NCI-H345 (cell line): ENCODE results near the gene SLC35F6.
A peak's percentile ranks its signal among the peaks of the same experiment; 100 is the strongest.
"Not testable (repeated sequence)": the region's sequence is repeated elsewhere in the genome, so short reads cannot be mapped to it uniquely, and the experiment has no call there.

Source experiments
- DNase-seq: peaks from one replicate; lab custom pipeline; 2025; lab: John Stamatoyannopoulos, UW

The SLC35F6 gene

DNA sequence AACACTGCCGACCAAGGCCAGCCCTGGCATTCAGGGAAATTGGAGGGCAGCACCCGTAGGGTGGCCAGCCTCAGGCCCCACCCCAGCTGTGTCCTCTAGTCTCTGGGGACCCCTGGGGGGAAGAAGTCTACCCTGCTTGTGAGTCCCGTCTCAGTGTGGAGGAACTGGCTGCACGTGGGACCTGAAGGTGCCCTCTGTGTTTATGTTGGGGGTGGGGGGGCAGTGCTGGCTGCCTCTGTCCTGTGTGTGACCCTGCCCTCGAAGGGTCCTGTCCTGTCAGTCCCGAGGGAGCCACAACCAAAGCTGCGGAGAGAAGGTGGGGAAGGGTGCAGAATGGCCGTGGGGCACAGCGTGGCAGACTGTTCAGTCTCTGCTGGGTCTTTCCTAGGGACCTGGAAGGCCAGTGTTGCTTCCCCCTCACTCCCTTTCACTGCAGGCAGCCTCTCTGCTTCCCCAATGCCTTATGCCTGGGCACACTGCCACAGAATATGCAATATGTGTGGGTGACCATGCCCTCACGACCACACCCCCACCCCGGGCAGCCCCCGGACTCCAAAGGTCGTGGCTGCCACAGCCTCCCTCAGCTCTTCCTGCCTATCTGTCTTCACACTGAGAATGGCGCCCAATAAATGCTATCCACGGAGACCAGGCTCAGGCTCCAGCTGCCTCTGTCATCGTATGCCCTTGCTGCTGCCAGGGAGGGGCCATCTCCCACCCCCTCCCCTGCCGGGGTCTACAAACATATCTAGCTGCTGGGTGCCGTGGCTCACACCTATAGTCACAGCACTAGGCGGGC lies 33.3 kb upstream of the SLC35F6 start:
- no peak for DNase-seq

DNA sequence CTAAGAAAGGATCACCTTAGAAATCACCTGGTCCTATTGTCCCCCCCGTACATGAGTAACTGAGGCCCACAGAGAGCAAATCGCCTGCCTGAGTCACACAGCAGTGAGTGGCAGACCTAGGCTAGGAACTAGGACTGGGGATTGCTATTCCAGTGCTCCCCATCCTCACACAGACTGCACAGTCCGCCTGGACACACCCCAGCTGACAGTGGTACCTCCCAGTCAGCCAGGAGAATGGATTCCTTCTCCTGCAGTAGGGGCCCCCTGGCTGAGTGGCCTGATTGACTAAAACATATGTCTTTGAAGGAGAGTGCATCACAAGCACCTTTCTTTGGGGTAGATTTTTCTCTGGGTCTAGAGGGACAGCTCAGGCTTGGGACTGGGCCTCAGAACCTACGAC lies 32.4 kb upstream of the SLC35F6 start:
- DNase-seq, result no peak

DNA sequence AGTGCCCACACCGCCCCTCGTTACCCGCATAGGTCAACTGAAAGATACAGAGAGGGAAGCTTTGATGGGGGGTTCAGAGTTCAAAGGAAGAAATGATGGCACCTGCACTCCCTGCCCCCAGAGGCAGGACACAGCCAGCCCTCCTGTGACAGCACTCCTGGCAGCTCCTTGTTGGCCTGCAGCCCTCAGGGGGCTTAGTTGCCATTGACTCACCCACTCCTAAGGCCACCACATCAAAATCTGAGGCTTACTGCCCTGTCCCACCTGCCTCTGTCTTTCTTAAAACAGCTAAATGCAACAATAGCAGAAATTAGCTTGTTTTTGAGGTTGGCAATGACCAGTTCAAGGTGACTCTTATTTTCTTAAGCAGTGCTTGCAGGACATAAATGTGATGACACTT lies 31.6 kb upstream of the SLC35F6 start:
- no peak for DNase-seq

DNA sequence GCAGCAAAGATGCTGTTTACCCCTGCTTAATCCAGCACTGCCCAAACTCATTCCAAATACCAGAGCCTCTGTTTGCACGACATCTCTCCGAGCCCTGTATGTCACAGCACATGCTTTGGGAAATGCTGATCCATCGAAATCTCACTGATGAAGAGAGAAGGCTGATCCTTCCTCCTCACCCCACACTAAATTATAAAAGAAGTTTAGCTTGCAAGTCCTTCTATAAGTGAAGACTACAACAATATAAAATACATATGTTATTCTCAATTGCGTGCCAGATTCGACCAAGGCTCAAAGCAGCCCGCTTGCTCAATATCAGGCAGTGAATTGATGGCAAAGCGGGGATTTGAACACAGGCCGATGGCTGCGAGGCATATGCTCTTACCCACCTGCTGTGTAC lies 30.7 kb upstream of the SLC35F6 start:
- DNase-seq, result no peak

DNA sequence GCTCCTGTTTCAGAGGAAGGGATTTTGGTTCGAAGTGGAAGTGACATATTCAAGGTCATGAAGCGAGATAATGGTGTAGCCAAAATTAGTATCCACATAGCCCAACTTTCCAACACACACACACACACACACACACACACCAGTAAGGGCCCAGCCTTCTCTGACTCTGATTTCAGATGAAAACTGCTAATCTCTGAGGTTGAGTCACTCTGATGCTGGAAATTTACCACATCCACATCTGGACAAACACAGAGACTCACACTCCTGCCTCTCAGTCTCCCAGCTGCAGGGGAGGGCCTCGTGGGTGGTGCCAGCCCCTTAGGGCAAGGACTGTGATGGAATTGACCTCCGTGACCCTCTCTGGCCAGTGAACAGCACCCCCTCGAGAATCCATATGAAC lies 29.0 kb upstream of the SLC35F6 start:
- no peak for DNase-seq

DNA sequence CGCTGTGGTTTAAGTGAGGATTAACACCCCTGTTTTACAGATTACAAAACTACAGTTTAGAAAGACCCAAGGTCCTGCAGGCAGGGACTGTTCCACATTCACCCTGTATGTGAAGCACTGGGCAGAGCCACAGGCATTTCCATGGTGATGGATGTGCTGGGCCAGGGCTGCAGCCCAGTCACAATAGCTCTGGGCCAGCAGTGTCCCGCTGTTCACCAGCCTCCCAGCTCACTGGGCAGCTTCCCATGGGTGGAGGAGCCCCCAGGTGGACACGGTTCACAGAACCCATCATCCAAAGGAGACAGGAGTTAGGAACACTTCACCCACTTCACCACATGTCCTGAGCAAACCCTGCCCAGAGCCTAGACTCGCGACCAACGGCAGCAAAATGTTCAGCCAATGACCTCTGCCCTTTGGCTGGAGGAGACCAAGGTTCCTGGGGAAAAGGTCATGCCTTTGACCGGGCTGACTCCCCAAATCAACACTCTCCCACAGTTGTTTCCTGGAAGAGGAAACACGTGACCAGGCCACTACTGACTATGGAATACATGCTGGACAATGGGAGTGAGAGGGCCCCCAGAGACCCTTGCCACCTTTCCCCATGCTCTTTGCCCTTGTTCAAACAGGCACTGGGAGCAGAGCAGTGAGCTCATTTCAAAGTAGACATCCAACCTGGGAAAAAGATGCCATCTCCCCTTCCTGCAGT lies 28.0 kb upstream of the SLC35F6 start:
- DNase-seq, result no peak

DNA sequence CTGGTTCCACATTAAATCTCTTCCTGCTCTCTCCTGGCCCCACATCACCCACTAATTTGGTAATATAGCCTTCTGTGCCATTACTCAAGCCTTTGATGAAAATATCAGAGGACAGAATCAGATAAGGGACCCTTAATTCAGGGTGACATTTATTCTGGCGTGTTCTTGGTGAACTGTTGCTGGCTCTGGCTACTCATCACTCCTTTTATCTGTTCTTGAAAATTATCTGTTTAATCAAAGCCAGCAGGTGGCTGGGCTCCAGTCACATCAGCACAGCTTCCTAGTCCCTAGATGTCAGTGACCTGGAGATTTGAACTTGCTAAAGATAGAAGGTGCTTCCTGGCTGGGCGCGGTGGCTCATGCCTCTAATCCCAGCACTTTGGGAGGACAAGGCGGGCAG lies 26.9 kb upstream of the SLC35F6 start:
- DNase-seq, result no peak

DNA sequence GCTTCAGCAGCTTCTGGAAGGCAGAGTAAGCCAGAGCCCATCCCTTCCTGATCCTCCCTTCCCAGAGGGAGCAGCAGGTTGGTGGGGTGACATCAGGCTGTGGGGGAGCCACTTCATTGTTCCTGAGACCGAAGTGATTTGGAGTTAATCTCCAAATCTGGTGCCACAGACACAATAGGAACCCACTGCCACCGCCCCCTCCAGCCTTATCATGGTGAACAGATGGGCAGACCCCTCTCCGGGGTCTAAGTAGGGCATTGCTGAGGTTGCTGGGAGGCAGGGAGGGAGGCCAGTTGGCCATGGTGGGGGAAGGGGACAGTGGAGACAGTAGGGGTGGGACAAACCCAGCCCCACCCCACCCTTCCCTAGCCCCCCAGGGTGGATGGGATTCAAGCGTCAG lies 25.6 kb upstream of the SLC35F6 start:
- no peak for DNase-seq

DNA sequence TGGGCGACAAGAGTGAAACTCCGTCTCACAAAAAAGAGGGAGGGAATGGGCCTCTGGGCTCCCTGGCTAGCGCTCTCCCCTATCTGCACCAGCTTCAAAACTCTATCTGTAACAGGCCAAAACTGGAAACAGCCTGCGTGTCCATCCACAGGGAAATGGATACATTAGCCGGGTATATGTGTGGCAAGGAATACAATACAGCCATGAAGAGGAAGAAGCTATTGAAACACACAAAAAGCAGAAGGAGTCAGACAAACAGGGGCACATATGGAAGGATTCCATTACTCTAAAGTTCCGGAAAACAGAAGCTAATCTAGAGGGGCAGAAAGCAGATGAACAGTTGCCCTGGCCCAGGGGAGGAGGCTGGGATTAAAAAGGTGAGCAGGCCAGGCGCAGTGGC lies 24.6 kb upstream of the SLC35F6 start:
- no peak for DNase-seq

DNA sequence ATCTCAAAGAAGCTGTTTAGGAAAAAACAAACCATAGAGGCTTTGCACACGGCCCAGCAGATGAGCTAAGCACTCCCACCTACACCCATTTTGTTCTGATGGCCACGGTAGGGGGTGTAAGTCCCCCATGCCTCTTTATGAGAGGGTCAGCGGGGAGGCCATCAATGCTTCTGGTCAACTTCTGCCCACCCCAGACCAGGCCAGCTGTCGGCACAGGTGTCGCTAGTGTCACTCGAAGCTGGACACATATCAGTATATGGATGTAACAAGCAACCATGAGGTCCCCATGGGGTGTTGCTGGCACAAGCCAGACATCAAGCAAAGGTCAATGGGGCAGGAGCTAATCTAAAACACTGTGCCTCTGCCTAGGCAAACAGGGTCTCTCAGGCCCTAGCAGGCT lies 23.7 kb upstream of the SLC35F6 start:
- DNase-seq, result no peak

DNA sequence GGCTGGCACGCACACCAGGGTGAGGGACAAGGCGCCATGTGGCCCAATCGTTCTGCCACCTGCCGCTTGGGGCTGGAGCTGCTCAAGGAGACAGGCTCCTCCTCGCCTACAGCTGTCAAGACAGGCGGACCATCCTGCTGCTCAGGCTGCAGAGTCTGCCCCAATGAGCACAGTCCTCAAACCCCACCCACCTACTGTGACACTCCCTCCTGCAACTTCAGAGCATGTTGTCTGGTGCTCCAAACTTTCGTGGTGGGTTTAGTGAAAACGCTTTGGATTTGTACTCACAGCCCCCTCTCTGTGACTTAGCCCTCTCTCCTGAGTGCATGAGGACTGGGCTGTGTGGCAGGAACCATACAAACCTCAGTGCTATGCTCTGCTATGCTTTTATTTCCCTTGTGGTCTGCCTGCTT lies 23.2 kb upstream of the SLC35F6 start:
- no peak for DNase-seq

DNA sequence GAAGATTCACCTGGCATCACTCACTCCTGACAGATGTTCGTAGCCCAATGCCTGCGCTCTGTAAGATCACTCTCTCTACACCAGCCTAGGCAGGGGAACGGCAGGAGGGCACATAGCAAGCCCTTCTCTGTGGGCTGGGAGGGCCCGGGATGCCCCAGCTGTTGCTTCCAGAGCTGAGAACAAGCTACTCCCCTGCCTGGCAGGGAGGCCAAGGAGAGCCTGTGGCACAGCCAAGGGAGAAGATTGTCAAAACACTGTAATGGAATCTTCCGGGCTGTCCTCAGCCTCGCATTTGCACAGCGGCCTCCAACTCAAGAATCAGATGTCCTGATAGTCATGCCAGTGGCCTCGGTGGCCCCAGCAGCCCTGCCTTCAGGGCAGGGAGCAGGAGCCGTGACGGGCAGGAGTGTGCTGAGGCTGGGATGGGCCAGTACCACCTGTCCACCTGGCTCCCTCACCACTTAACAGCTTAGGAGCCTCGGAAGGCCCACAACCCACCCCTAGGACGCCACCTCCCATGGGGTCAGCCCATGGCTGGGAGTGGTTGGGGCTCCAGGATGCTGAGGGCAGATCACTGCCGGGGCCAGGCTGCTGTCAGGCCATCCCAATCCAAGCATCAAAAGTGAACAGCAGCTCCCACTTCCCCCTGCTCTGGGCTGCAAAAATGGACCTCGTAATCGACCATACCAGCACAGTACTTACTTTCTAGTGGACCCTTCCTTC lies 21.9 kb upstream of the SLC35F6 start:
- DNase-seq, result no peak

DNA sequence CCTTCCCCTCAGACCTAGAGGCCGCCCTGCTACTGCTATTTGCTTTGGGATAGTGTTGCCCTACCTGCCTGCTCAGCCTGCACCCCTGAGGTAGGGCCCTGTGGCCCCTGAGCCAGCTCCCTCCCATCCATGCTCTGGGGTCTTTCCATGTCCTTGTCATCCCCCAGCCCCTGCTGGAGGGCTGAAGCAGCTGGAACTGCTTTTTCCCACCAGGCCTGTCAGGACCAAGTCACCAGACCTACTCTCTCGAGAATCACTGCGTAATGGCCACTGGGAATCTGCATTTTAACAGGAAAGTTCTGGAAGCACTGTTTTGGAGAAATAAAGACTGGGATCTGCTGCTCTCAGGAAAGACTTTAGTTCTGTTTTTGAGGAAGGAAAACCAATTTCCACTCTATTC lies 20.2 kb upstream of the SLC35F6 start:
- DNase-seq, result no peak

DNA sequence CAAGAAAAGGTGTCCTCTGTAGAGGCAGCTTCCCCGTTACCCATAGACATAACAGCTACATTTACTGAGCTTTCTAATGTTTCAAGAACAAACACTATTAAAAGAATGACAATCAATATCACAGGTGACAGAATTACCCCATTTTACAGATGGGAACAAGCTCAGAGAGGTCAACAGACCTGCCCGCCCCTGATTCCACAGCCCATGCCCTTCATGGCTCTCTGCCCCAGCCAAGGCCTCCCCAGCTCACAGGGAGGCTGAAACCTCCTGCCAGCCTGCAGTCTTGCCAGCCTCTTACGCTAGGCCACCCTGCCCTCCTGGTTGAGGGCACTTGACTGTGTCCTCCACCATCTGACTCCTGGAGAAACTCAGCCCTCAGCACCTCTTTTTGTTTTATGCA lies 19.1 kb upstream of the SLC35F6 start:
- DNase-seq, result no peak

DNA sequence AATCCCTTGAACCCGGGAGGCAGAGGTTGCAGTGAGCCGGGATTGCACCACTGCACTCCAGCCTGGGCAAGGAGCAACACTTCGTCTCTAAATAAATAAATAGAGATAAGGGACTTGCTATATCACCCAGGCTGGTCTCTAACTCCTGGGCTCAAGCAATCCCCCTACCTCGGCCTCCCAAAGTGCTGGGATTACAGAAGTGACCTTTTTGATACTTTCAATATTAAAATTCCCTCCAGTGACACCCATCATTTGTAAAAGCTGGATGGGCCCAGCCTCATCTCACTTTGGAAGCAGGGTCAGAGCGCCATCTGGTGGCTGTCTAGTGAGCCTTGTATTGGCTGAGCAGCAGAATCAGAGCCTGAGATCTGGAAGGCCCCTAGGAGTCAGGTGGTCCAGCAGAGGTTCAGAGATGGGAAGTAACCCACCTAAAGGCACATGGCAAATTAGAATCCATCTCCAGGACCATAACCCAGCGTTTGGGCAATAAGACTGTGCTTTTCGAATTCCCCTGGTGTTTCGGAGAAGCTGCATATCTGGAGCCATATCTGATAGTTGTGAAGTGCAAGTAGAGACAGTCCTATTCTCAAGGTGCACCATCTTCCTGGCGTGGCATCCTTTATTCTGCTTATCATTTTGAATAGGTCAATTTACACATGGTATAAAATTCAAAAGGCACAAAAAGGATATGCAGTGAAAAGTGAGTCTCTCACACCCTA lies 18.3 kb upstream of the SLC35F6 start:
- peak; percentile 85 for DNase-seq

DNA sequence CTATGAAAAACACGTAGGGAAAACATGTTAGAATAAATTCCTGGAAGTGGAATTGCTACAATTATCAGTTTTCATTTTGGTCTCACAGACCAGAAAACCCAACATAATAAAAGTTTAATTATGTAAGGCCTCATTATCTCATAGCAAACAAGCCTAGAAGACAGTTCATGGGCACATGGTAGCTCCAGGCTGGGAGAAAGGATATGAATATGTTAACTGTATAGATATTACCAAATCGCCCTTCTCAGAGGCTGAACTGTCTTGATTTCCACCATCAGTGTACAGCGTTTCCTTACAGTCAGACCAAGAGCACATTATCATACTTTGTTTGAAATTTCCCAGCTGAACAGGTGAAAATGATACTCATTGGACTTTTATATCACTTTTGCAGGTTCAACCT lies 17.1 kb upstream of the SLC35F6 start:
- no peak for DNase-seq

DNA sequence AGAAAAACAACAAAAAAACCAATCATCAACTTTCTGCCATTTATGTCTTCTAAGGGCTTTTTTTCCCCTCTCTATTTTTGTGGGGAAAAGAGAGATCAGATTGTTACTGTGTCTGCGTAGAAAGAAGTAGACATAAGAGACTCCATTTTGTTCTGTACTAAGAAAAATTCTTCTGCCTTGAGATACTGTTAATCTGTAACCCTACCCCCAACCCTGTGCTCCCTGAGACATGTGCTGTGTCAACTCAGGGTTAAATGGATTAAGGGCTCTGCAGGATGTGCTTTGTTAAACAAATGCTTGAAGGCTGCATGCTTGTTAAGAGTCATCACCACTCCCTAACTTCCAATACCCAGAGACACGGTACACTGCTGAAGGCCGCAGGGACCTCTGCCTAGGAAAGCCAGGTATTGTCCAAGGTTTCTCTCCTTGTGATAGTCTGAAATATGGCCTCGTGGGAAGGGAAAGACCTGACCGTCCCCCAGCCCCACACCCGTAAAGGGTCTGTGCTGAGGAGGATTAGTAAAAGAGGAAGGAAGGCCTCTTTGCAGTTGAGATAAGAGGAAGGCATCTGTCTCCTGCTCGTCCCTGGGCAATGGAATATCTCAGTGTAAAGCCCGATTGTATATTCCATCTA lies 14.2 kb upstream of the SLC35F6 start:
- DNase-seq, result not testable (repeated sequence)

DNA sequence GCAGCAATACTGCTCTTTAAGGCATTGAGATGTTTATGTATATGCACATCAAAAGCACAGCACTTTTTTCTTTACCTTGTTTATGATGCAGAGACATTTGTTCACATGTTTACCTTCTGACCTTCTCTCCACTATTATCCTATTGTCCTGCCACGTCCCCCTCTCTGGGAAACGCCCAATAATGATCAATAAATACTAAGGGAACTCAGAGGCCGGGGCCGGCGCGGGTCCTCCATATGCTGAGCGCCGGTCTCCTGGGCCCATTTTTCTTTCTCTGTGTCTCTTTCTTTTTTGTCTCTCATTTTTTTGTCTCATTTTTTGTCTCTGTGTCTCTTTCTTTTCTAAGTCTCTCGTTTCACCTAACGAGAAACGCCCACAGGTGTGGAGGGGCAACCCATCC lies 13.6 kb upstream of the SLC35F6 start:
- not testable (repeated sequence) for DNase-seq

DNA sequence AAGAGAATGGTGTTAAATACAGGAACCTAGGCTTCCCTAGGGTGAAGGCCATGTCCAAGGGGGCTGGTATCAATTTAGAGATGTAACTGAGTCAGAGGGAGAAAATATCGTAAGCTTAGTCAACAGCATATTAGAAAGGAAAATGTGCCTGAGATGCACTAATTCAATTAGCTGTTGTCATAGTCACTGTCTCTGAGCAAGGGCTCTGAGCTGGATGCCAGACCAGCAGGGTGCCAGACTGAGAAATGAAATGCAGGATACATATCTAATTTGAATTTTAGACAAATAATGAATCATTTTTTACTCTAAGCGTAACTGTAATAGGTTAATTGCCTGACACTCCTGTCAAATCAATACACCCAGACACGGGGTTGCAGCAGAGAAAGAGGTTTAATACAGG lies 11.4 kb upstream of the SLC35F6 start:
- DNase-seq, result no peak

DNA sequence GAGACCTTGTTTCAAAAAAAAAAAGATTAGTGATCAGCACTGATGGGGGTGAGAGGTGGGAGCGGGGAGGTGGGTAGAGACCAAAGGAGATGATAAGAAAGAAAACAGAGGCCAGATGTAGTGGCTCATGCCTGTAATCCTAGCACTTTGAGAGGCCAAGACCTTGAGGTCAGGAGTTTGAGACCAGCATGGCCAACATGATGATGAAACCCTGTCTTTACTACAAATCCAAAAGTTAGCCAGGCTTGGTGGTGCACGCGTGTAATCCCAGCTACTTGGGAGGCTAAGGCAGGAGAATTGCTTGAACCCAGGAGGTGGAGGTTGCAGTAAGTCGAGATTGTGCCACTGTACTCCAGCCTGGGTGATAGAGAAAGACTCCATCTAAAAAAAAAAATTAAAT lies 9.5 kb upstream of the SLC35F6 start:
- DNase-seq, result no peak

DNA sequence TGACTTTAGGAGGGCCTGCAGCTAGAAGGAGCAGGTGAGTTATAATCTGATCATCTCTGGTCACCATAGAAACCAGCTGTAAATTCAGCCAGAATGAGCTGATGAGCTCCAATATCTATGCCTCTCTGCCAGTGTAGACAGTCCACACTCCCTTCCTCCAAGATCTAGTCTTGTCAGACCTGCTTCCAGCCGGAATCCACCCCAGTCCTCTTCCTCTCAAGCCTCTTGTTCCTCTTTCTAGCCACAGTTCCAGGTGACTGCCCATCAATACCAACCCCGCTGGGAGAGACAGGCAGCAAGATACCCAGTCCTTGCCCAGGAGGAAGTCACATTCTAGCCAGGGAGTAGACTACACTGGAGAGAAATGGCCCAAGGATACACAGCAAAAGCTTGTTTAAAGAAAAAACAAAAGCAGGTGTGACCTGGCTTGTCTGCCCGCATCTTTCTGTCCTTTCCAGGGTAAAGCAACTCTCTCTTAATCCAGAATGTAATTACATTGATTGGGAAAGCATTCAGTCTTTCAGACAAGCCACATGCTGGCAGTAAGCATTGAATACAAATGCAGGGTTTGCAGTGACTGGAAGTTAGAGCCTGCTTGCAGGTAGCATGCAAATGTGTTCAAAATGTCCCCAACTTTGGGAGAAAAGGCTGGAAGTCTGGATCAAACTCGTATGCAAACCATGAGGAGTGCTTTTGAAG lies 9.0 kb upstream of the SLC35F6 start:
- DNase-seq, result no peak
